Activated naive CD4-positive, alpha-beta T cell treated with anti-CD3 and anti-CD28 coated beads, Interleukin-2, amount 50 U/mL, for 72 hours (primary cell): ENCODE measurements around the gene BICC1. TPM values are rescaled to one million over a fixed set of nuclear protein-coding genes. Genes with fewer than 3 reads are reported as not detected.

Experiments used
- ATAC-seq, 2 donors: fragments of 150-1000 bp; cut with Tn5 transposase; 2 replicates each; pipeline ENCODE4 v1.10.0; 2021; ENCODE audit warnings: mild to moderate bottlenecking in 2 of 2, moderate library complexity in 2 of 2
- DNase-seq, 2 donors: peaks; one replicate each; pipeline ENCODE4 v3.0.0; 2021 to 2022; ENCODE audit warnings: low spot score in 2 of 2
- H3K27ac Mint-ChIP-seq, 2 donors: one replicate each; pipeline ENCODE4 v1.8.0; 2022; ENCODE audit warnings: mild to moderate bottlenecking in 2 of 2, mixed read lengths in 2 of 2
- H3K36me3 Mint-ChIP-seq, 2 donors: one replicate each; pipeline ENCODE4 v1.8.0; 2022; ENCODE audit warnings: mixed read lengths in 2 of 2
- H3K9me3 Mint-ChIP-seq, 2 donors: one replicate each; pipeline ENCODE4 v1.8.0; 2022; ENCODE audit warnings: mixed read lengths in 2 of 2
- total RNA-seq, 2 donors: library from RNA; stranded (reverse); gene quantifications; one replicate each; pipeline ENCODE4 v1.2.3, GENCODE V29; 2022

BICC1 gene
- total RNA-seq, 2 donors from 2014 or later, result 0.10 TPM; not detected in 1

- peaks cover 13 to 22% of the 10 kb centered on the region in 2 donors for H3K9me3 Mint-ChIP-seq
- ATAC-seq (no peak), DNase-seq (no peak)
- peaks cover 0 to 14% of the 10 kb centered on the region in 2 donors for H3K36me3 Mint-ChIP-seq
- H3K27ac Mint-ChIP-seq, result no peak overlapping the region
These were observed 178.9 kb downstream of the BICC1 start for GRCh38 chr10:58691528-58691927.

- peaks cover 12 to 21% of the 10 kb centered on the region in 2 donors for H3K9me3 Mint-ChIP-seq
- ATAC-seq, result no peak
- H3K36me3 Mint-ChIP-seq, result peaks cover 0 to 9% of the 10 kb centered on the region in 2 donors
- no peak overlapping the region for H3K27ac Mint-ChIP-seq
- no peak for DNase-seq
These were observed 181.2 kb downstream of the BICC1 start for GRCh38 chr10:58693919-58694318.

GRCh38 chr10:58695022-58695421 is 182.3 kb downstream of the BICC1 start:
- Mint-ChIP-seq H3K36me3 (peaks cover 0 to 9% of the 10 kb centered on the region in 2 donors), H3K9me3 (peaks cover 12 to 21% of the 10 kb centered on the region in 2 donors)

GRCh38 chr10:58696736-58697135 is 184.1 kb downstream of the BICC1 start:
- H3K9me3 Mint-ChIP-seq, result peaks cover 11 to 16% of the 10 kb centered on the region in 2 donors
- H3K27ac Mint-ChIP-seq, result no peak overlapping the region
- peaks cover 0 to 9% of the 10 kb centered on the region in 2 donors for H3K36me3 Mint-ChIP-seq
- DNase-seq (no peak), ATAC-seq (no peak)

More at GRCh38 chr10:58695022-58695421, 182.3 kb downstream of the BICC1 start:
- no peak overlapping the region for H3K27ac Mint-ChIP-seq
- no peak for DNase-seq
- ATAC-seq, result no peak

GRCh38 chr10:58697691-58698090 is 185.0 kb downstream of the BICC1 start:
- Mint-ChIP-seq H3K9me3 (peaks cover 7 to 12% of the 10 kb centered on the region in 2 donors), H3K27ac (no peak overlapping the region), H3K36me3 (peaks cover 0 to 9% of the 10 kb centered on the region in 2 donors)
- no peak for ATAC-seq
- no peak for DNase-seq

- DNase-seq (no peak), ATAC-seq (no peak)
- Mint-ChIP-seq H3K27ac (no peak overlapping the region), H3K36me3 (peaks cover 0 to 6% of the 10 kb centered on the region in 2 donors), H3K9me3 (peaks cover 5 to 10% of the 10 kb centered on the region in 2 donors)
These were observed 186.2 kb downstream of the BICC1 start for GRCh38 chr10:58698777-58699356.

- H3K27ac Mint-ChIP-seq, result no peak overlapping the region
- DNase-seq, result no peak
- no peaks in the 10 kb centered on the region for H3K36me3 Mint-ChIP-seq
- peaks cover 0 to 4% of the 10 kb centered on the region in 2 donors for H3K9me3 Mint-ChIP-seq
- ATAC-seq, result no peak
These were observed 187.9 kb downstream of the BICC1 start for GRCh38 chr10:58700591-58700990.

GRCh38 chr10:58701405-58702135 is 188.9 kb downstream of the BICC1 start:
- Mint-ChIP-seq H3K36me3 (no peaks in the 10 kb centered on the region), H3K27ac (no peak overlapping the region), H3K9me3 (peaks cover 0 to 4% of the 10 kb centered on the region in 2 donors)
- no peak for DNase-seq
- no peak for ATAC-seq

- ATAC-seq, result no peak
- peaks cover 0 to 5% of the 10 kb centered on the region in 2 donors for H3K36me3 Mint-ChIP-seq
- no peak for DNase-seq
- H3K27ac Mint-ChIP-seq, result no peak overlapping the region
- peaks cover 0 to 2% of the 10 kb centered on the region in 2 donors for H3K9me3 Mint-ChIP-seq
These were observed 191.6 kb downstream of the BICC1 start for GRCh38 chr10:58704226-58704625.

- Mint-ChIP-seq H3K36me3 (peaks cover 0 to 5% of the 10 kb centered on the region in 2 donors), H3K27ac (no peak overlapping the region), H3K9me3 (peaks cover 0 to 2% of the 10 kb centered on the region in 2 donors)
- no peak for DNase-seq
- ATAC-seq, result no peak
These were observed 192.0 kb downstream of the BICC1 start for GRCh38 chr10:58704671-58705141.

GRCh38 chr10:58706836-58707235 is 194.2 kb downstream of the BICC1 start:
- H3K36me3 Mint-ChIP-seq, result peaks cover 0 to 5% of the 10 kb centered on the region in 2 donors
- H3K27ac Mint-ChIP-seq, result no peak overlapping the region
- no peak for DNase-seq
- H3K9me3 Mint-ChIP-seq, result peaks cover 0 to 2% of the 10 kb centered on the region in 2 donors
- ATAC-seq, result no peak

- DNase-seq (no peak), ATAC-seq (no peak)
- H3K9me3 Mint-ChIP-seq, result peaks cover 0 to 2% of the 10 kb centered on the region in 2 donors
These were observed 199.5 kb downstream of the BICC1 start for GRCh38 chr10:58712141-58712540.

GRCh38 chr10:58712982-58713381 is 200.3 kb downstream of the BICC1 start:
- Mint-ChIP-seq H3K9me3 (peaks cover 0 to 2% of the 10 kb centered on the region in 2 donors), H3K27ac (no peak overlapping the region), H3K36me3 (no peaks in the 10 kb centered on the region)
- DNase-seq (no peak), ATAC-seq (no peak)

More at GRCh38 chr10:58712141-58712540, 199.5 kb downstream of the BICC1 start:
- Mint-ChIP-seq H3K27ac (no peak overlapping the region), H3K36me3 (peaks cover 0 to under 1% of the 10 kb centered on the region in 2 donors)

GRCh38 chr10:58714409-58714808 is 201.7 kb downstream of the BICC1 start:
- Mint-ChIP-seq H3K9me3 (no peaks in the 10 kb centered on the region), H3K27ac (no peak overlapping the region), H3K36me3 (no peaks in the 10 kb centered on the region)
- DNase-seq (no peak), ATAC-seq (no peak)

GRCh38 chr10:58715061-58715460 is 202.4 kb downstream of the BICC1 start:
- Mint-ChIP-seq H3K36me3 (no peaks in the 10 kb centered on the region), H3K27ac (no peak overlapping the region), H3K9me3 (no peaks in the 10 kb centered on the region)
- no peak for ATAC-seq
- no peak for DNase-seq

- H3K27ac Mint-ChIP-seq, result no peak overlapping the region
- no peak for ATAC-seq
- H3K9me3 Mint-ChIP-seq, result peaks cover 0 to 5% of the 10 kb centered on the region in 2 donors
- no peaks in the 10 kb centered on the region for H3K36me3 Mint-ChIP-seq
- DNase-seq, result no peak
These were observed 205.9 kb downstream of the BICC1 start for GRCh38 chr10:58718596-58718995.

GRCh38 chr10:58721601-58722281 is 209.1 kb downstream of the BICC1 start:
- ATAC-seq (no peak), DNase-seq (no peak)
- H3K36me3 Mint-ChIP-seq, result no peaks in the 10 kb centered on the region
- H3K27ac Mint-ChIP-seq, result no peak overlapping the region
- H3K9me3 Mint-ChIP-seq, result peaks cover 0 to 5% of the 10 kb centered on the region in 2 donors
